ENCODE measurements around the gene TMOD1.
A peak's percentile ranks its signal among the peaks of the same experiment; 100 is the strongest.

Gene TMOD1

DNA sequence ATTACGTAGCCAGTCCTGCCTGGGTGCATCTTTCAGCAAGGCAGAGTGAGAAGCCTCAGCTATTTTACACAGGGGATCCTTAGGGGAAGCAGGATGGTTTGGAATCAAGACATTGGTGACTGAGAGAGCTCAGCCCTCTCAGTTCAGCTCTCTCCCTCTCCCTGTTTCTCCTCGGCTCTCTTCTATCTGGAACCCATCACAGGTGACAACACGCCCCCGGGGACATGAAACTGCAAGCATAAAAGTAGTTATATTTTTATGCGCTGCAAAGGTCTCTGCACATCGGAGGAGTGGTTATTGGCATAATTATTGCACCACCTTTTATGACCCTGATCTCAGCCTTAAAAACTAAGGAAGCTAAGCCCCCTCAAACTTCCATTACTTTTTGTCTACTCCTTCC, 14.2 kb downstream of the TMOD1 start:
- FAIRE-seq, result no peak

DNA sequence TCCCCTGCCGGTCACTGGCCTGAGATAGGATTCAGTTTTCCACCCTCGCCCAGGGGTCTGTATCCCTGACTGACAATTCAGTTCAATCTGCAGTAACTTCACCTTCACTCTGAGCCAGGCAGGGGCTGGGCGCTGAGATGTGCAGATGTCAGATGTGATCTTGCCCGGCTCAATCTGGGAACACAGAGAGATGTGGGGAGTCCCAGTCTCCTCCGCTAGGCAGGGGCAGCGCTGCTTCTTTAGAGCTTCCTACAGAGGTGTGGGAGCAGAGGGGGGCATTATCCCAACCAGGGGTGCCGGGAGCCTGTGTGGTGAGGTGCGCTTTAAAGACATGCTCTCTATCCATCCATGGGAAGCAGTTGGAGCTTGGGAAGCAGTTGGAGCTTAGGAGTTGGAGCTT, 14.6 kb downstream of the TMOD1 start:
- DNase-seq (ENCODE audit: insufficient read length, low spot score) (no peak), FAIRE-seq (no peak)

More for the DNA sequence above, 14.2 kb downstream of the TMOD1 start:
- no peak for DNase-seq (ENCODE audit: insufficient read length, low spot score)

GRCh38 chr9:97517331-97518089, 16.0 kb downstream of the TMOD1 start:
- FAIRE-seq (no peak), DNase-seq (ENCODE audit: insufficient read length, low spot score) (no peak)

DNA sequence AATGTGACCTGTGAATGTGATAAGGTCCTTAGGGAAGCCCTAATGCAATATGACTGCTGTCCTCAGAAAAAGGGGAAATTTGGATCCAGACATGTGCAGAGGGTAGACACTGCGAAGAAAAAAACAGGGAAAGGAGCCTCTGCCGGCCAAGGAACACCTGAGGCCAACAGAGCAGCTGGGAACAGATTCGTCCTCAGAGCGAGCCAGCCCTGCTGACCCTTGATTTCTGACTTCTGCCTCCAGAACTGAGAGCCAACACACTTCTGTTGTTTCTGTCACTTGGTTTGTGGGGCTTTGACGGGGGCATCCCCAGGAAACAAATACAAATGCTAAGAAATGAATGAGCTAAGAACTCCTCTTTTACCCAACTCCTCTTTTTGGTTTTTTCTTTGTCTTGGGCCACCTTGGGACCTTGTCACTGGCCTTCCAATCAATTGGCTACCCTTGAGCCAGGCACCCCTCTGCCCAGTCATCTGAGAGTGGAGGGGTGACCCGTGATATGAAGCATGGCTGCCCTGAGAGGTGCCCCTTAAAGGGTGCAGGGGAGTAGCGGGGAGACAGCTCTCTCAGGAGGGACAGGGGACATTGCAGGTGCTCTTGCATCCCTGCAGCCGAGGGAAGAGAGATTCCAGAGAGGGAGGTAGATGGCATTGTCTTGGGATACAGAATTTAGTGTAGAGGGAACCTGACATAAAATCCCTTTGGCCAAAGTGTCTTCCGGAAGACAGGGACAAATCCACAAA, 16.9 kb downstream of the TMOD1 start:
- no peak for FAIRE-seq
- no peak for DNase-seq (ENCODE audit: insufficient read length, low spot score)

- FAIRE-seq, result no peak
- DNase-seq (ENCODE audit: insufficient read length, low spot score), result no peak
Observed at GRCh38 chr9:97518909-97519307, 17.4 kb downstream of the TMOD1 start.

- DNase-seq (ENCODE audit: insufficient read length, low spot score), result no peak
- FAIRE-seq, result no peak
Observed at GRCh38 chr9:97519441-97519970, 18.0 kb downstream of the TMOD1 start.

DNA sequence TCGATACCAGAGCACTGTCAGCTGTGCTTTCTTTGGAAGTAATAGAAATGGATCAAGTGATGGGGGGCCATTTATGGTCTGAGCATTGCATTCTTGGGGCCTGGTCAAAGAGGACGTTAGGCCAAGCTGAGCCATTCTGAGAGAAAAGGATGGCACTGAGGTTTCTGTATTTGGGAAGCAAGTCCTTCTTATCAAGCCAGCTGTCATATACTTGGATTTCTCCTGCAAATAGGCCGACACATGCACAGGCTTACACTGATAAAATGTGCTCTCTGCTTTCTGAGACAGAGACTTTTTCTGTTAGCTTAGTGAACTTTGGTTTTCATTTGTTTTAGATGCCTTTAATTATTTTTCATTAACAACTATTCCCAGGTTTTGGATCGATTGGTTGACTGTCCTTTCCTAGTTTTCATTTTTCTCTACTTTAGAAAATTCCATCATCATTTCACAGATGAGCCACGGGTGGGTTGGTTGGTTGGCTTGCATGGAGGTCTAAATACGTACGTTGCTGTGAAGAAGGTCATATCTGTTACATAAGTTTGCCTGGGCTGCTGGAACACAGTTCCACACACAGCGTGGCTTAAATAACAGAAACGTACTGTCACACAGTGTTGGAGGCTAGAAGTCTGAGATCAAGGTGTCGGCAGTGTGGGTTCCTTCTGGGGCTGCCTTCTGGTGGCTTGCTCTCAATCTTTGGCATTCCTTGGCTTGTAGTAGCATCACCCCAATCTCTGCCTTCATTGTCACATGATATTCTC, 20.3 kb downstream of the TMOD1 start:
- no peak for DNase-seq (ENCODE audit: insufficient read length, low spot score)
- no peak for FAIRE-seq

DNA sequence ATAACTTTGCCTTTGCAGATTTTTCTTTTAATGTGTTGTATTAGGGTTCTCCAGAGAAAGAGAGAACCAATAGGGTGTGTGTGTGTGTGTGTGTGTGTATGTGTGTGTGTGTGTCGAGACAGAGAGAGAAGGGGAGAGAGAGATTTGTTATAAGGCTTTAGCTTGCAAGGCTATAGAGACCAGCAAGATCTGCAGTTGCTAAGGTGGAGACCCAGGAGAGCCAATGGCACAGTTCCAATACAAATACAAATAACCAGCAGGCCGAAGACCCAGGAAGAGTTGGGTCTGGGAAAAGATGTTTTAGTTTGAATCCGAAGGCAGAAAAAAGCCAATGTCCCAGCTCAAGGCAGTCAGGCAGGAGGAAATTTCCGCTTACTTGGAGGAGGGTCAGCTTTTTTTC, 23.0 kb downstream of the TMOD1 start:
- FAIRE-seq, result no peak
- DNase-seq (ENCODE audit: insufficient read length, low spot score), result no peak

- no peak for DNase-seq (ENCODE audit: insufficient read length, low spot score)
- FAIRE-seq, result no peak
Observed at GRCh38 chr9:97525451-97525850, 24.0 kb downstream of the TMOD1 start.

- FAIRE-seq (no peak), DNase-seq (ENCODE audit: insufficient read length, low spot score) (no peak)
Observed at GRCh38 chr9:97526895-97527575, 25.6 kb downstream of the TMOD1 start.

GRCh38 chr9:97527626-97528528, 26.4 kb downstream of the TMOD1 start:
- FAIRE-seq (no peak), DNase-seq (ENCODE audit: insufficient read length, low spot score) (no peak)

DNA sequence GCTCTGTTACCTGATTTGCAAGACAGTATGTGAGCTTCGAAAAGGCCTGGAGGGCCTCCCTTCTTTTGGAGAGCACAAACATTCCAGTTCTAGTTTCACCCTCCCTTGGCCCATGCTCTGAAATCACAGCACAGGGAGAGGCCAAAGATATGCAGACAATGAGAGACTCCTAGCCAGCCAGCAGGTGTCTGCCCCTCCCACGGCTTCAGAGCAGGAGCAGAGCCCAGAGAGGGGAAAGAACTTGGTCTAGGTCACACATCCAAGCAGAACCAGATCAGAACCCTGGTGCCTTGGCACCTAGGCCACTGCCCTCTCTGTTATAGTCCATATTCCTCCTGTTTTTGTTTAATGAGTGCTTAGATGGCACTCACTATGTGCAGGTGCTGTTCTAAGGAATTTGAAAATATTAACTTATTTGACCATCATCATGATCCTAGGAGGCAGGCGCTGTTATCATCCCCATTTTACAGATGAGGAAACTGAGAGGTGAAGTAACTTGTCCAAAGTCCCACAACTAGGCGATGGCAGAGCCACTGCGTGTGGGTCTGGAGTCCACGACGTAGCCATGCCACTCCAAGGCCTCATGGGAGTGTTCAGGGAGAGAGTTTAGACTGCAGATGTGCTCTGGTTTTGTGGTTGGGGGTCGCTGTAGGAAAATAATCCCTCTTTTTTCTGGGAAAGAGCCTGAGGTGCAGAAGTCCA, 27.2 kb downstream of the TMOD1 start:
- FAIRE-seq, result no peak

GRCh38 chr9:97529363-97530076, 28.1 kb downstream of the TMOD1 start:
- DNase-seq (ENCODE audit: insufficient read length, low spot score), result peak; percentile 36
- FAIRE-seq, result peak; percentile 72

More for the DNA sequence above, 27.2 kb downstream of the TMOD1 start:
- DNase-seq (ENCODE audit: insufficient read length, low spot score), result no peak

GRCh38 chr9:97531888-97532376, 30.5 kb downstream of the TMOD1 start:
- no peak for FAIRE-seq

DNA sequence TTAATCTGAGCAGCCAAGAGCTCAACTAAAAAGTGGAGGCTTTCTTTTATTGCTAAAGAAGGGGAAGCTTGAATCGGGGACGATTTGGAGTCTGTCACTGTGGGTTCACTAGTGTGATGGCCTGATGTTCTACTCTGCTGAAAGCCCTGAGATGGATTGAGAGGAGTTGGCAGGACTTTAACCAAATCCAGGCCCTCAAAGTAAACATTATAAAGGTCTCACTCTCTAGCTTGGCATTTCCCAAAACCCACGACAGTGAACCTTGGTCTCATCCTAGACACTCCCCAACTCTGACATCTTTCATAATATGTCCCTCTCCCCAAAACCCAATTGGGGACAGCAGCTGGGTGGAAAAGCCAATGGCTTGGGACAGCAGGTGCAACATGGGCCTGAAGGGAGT, 32.7 kb downstream of the TMOD1 start:
- no peak for DNase-seq (ENCODE audit: insufficient read length, low spot score)
- FAIRE-seq, result no peak

More at GRCh38 chr9:97531888-97532376, 30.5 kb downstream of the TMOD1 start:
- DNase-seq (ENCODE audit: insufficient read length, low spot score), result no peak

DNA sequence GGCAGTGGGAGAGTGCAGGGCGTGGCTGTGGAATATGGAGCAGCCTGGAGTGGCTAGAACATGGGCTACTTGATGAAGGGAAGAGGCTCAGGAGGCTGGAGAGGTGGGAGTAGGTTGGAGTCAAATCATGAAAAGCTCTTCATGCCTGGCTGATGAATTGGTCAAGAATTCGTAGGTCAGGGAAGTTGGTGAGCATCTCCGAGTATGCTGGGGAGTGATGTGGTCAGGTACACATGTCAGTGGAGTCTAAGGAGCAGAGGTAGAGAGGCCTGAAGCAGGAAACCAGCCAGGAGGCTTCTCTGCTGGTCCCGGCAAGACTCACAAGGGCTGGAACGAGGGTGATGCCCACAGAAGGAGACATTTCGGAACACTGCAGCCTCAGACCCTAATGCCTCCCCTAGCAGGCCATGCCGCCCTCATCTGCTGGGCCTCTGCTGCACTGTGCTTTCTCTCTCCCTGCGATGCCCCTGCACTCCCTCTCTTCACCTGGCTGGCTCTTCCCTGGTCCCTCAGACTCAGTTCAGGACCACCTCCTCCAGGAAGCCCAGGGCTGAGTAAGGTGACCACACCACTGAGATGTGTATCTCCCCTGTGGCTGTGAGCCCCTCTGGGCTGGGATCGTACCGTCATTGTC, 33.6 kb downstream of the TMOD1 start:
- no peak for FAIRE-seq
- DNase-seq (ENCODE audit: insufficient read length, low spot score), result no peak

DNA sequence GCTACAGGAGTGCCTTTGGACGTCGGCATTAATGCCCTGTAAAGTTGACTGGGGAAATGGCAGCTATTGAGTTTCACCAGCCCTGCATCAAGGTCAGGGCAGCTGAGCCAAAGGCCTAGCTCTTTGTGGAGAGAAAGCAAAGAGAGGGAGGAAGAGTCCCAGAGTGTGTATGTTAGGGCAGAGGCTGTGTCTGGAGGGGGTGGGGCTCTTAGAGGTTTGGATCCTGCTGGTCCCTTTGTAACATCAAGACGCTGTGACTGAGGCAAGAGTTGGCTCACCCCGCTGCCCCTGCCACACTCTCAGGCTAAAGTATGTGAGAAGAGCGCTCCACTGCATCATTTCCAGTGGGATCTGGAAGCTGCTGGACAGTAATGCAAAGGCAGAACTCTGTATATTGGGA, 34.3 kb downstream of the TMOD1 start:
- DNase-seq (ENCODE audit: insufficient read length, low spot score) (no peak), FAIRE-seq (no peak)

- FAIRE-seq, result no peak
- DNase-seq (ENCODE audit: insufficient read length, low spot score), result no peak
Observed at GRCh38 chr9:97536480-97536879, 35.0 kb downstream of the TMOD1 start.

All from GM19239 (cell line).